Hematopoietic multipotent progenitor cell treated with erythropoietin and hydrocortisone succinate and interleukin-3 and kit ligand, for 8 days (in vitro differentiated cells): ENCODE measurements around the gene CRYGC.
A peak's percentile ranks its signal among the peaks of the same experiment; 100 is the strongest.
"Not testable (repeated sequence)": the region's sequence is repeated elsewhere in the genome, so short reads cannot be mapped to it uniquely, and the experiment has no call there.

Source experiments
- DNase-seq: peaks from one replicate; pipeline ENCODE4 v3.0.0-alpha.2; 2015

The CRYGC gene

GRCh38 chr2:208135794-208136715 lies 6.4 kb upstream of the CRYGC start:
- no peak for DNase-seq

- no peak for DNase-seq
Observed at GRCh38 chr2:208134928-208135586, 5.4 kb upstream of the CRYGC start.

DNA sequence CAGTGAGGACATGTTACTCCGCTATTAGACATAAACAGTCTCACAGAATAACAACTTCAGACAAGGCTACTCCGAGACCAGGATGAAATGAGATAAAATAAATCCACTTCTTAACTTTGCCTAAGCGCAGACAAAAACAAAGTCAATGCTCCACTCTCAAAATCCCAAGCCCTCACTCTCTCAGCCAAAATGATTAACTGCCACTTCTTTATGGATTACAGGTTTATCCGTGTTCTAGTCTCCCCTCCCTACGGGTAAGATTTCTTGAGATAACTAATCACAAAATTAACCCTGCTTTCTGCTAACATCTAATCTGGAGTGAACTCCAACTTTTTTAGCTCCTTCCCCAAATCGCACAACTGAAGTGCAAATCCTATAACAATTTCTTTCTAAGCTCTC lies 1.1 kb upstream of the CRYGC start:
- DNase-seq, result no peak

- DNase-seq, result no peak
Observed at GRCh38 chr2:208128136-208128535, 1.5 kb downstream of the CRYGC start.

DNA sequence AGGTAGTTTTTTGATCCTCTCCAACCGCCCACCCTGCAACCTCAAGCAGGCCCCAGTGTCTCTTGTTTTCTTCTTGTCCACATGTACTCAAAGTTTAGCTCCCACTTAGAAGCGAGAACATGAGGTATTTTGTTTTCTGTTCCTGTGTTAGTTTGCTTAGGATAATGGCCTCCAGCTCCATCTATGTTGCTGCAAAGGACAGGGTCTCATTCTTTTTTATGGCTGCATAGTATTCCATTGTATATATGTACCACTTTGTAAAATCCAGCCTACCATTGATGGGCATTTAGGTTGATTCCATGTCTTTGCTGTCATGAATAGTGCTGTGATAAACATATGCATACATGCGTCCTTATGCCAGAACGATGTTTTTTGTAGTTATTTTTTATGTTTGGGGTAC lies 2.5 kb downstream of the CRYGC start:
- no peak for DNase-seq

DNA sequence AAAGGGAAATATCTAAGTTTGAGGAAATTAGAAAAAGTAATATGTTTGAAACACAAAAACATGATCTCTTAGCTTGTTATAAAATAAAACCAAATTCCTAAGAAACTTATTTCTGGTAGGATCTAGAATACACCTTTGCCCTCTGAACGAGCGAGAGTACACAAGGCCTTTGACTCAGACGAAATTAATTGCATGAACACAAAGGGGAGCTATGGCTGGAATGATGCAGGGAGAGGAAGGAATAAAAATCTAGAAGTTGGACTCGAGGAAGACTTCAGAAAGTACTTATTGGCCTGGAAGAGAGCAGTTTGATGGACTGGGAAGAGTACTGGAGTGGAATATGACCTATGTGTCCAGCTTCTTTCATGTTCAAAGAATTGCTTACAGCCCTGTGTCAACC lies 4.4 kb downstream of the CRYGC start:
- no peak for DNase-seq

DNA sequence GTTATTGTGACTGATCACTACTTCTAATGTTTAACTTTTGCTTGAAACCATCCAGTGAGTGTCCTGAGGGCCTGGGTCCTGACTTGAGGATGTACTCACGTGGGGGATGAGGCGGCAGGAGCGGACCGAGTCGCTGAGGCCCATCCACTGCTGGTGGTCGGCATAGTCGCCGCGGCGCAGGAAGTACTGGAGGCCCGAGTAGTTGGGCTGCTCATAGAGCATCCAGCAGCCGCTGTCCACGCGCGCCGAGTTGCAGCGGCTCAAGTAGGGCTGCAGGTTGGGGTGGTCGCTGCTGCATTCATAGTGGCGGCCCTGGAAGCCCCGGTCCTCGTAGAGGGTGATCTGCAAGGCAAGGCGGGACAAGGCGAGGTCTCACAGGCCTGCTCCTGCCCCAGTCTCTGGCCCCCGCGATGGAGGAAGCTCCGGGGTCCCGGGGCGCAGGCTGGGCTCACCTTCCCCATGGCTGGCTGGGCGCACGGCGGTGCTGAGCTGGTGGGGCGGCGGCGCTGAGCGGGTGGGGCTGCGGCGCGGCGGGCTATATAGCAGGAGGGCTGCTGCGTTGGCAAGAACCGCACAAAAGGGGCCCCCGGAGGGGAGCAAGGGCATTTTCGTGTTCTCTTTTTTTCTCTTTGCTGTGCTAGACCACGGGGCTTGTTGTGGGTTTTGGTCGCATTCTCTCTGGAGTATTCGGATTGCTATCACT lies 5.5 kb downstream of the CRYGC start, which contains the start of gene CRYGD:
Gene CRYGD, minus strand, starts transcription at position 512 of the 703 bp plus-strand sequence. Its CDS starts 51 bp downstream, at position 461.
- DNase-seq, result not testable (repeated sequence)

DNA sequence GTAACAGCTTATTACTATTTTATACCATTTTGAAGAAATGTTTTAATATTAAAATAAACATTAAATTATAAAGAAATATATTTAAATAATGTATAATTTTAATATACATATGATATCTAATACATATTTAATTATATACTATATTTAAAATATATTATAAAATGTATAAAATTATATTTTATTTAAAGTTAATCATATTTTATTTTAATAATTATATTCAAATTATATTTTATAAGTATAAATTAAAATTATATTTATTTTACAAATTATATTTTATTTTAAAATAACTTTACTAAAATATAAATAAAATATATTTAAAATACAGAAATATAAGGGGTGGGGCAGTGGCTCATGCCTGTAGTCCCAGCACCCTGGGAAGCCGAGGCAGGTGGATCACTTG lies 7.4 kb downstream of the CRYGC start:
- no peak for DNase-seq

DNA sequence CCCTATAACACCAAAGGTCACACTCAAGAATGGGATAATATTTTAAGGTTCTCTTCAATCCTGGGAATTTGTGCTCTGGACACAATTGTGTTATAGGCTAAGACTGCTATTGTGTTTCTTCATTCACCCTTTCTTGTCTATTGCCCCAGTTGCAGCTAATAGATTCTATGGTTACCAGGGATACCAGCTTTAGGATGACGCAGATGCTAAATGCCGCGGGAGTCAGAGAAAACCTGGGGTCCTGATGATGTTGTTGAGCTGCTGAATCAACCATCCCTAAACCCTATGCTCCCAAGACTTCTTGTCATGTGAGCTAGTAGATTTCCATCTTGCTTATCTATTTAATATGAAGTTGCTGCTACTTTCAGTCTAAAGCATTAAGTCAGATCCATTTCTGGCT lies 10.7 kb downstream of the CRYGC start:
- no peak for DNase-seq

DNA sequence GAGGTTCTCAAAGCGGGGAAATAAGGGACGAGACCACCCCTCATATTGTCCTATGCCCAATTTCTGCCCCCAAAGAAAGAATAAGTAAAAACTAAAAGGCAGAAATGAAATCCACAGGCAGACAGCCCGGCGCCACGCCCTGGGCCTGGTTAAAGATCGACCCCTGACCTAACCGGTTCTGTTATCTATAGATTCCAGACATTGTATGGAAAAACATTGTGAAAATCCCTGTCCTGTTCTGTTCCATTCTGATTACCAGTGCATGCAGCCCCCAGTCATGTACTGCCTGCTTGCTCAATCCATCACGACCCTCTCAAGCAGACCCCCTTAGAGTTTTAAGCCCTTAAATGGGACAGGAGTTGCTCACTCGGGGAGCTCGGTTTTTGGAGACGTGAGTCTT lies 12.2 kb downstream of the CRYGC start:
- not testable (repeated sequence) for DNase-seq

- DNase-seq, result no peak
Observed at GRCh38 chr2:208112969-208113368, 16.7 kb downstream of the CRYGC start.

GRCh38 chr2:208112273-208112745 lies 17.3 kb downstream of the CRYGC start:
- not testable (repeated sequence) for DNase-seq

DNA sequence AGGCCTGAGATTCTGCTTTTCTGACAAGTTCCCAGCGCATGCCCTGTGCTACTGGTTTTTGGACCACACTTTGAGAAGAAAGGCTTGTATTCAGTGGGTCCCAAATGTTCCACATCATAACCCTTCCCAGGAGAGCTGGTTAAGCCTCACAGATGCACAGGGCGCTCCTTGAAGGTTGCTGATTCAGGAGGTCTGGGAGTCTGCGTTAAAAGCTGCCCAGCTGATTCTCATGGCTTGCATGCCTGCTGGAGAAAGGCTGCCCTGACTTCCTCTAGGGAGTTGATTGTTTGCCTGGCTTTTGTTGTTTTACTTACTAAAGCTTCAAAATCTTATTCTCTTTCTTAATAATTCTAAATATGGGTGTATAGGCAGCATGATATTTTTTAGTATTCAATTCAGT lies 26.0 kb downstream of the CRYGC start:
- no peak for DNase-seq

GRCh38 chr2:208101716-208102631 lies 27.7 kb downstream of the CRYGC start:
- DNase-seq, result peak; percentile 28

DNA sequence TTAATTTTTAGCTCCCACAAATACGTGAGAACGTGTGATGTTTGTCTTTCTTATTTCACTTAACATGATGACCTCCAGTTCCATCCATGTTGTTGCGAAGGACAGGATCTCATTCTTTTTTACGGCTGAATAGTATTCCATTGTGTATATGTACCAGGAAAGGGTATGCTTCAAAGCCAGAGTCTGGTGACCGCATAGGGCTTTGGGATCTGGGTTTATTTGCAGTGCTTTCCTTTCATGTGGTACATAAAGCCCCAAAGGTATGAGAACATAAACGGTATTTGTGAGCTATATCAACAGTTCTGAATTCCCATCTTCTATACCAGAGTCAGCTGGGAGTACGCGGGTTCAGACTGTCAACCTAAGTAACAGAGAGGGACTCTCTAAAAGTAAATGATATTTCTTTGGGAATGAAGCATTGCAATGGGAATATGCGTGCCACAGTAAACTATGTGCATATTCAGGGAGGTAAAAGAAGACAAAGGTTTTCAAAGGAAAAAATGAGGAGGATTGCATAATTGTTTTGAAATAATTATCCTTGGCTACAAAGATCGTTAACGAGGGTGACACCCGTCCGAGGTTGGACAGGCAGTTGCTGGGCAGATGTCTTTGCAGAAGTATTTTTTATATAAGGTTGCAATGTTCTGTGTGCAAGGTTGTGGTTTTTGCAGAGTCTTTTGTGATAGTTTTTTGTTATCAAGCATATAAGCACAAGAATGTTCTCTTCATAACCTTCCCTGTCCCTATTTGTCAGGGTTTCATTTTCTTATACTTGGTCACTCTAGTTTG lies 29.8 kb downstream of the CRYGC start:
- DNase-seq, result no peak

- DNase-seq, result not testable (repeated sequence)
Observed at GRCh38 chr2:208098701-208099100, 30.9 kb downstream of the CRYGC start.

GRCh38 chr2:208098267-208098666 lies 31.4 kb downstream of the CRYGC start:
- DNase-seq, result no peak

DNA sequence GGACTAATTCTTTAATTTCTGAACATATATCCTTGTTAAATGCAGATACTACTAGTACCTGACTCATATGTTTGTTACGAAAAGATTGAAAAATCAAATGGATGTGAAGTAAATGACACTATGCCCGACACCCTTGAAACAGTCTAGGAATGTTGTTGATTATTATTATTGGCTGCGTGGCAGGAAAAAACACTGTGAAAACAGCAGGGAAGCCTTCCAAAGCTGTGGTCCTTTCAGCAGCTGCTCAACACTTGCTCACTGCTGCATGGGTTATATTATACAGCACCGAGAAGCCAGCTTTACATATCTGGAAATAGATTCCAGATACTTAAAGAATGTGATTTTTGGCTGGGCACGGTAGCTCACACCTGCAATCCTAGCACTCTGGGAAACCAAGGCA lies 31.8 kb downstream of the CRYGC start:
- no peak for DNase-seq

- no peak for DNase-seq
Observed at GRCh38 chr2:208097313-208097712, 32.3 kb downstream of the CRYGC start.

- DNase-seq, result no peak
Observed at GRCh38 chr2:208096080-208096479, 33.5 kb downstream of the CRYGC start.

GRCh38 chr2:208093128-208093527 lies 36.5 kb downstream of the CRYGC start:
- no peak for DNase-seq
